Activated naive CD4-positive, alpha-beta T cell treated with anti-CD3 and anti-CD28 coated beads, Interleukin-2, amount 10 ng/mL, durations not matched to agents 7 days and 5 days (primary cell): ENCODE data around the gene PNRC2.
"Not testable (repeated sequence)": the region's sequence is repeated elsewhere in the genome, so short reads cannot be mapped to it uniquely, and the experiment has no call there.

Source experiments
- CTCF ChIA-PET: fragments of 350-600 bp; sonication (Branson Sonifier 250); formaldehyde crosslinking; loops from one replicate; lab custom pipeline; 2021; ENCODE audit warnings: antibody characterized with exemption; lab: Charles Lee
- DNase-seq: peaks from one replicate; pipeline ENCODE4 v3.0.0-alpha.2; 2020
- H3K27ac Mint-ChIP-seq: one replicate; pipeline ENCODE4 v1.8.0; 2021; ENCODE audit warnings: mild to moderate bottlenecking, moderate library complexity, mixed read lengths
- H3K27me3 Mint-ChIP-seq: one replicate; pipeline ENCODE4 v1.8.0; 2021; ENCODE audit warnings: mild to moderate bottlenecking, mixed read lengths
- H3K36me3 Mint-ChIP-seq: one replicate; pipeline ENCODE4 v1.8.0; 2021; ENCODE audit warnings: mixed read lengths
- H3K4me1 Mint-ChIP-seq: one replicate; pipeline ENCODE4 v1.8.0; 2021; ENCODE audit warnings: mixed read lengths
- H3K4me3 Mint-ChIP-seq: one replicate; pipeline ENCODE4 v1.8.0; 2021; ENCODE audit warnings: mild to moderate bottlenecking, moderate library complexity, mixed read lengths
- H3K9me3 Mint-ChIP-seq: one replicate; pipeline ENCODE4 v1.8.0; 2021; ENCODE audit warnings: mixed read lengths

PNRC2 gene

DNA sequence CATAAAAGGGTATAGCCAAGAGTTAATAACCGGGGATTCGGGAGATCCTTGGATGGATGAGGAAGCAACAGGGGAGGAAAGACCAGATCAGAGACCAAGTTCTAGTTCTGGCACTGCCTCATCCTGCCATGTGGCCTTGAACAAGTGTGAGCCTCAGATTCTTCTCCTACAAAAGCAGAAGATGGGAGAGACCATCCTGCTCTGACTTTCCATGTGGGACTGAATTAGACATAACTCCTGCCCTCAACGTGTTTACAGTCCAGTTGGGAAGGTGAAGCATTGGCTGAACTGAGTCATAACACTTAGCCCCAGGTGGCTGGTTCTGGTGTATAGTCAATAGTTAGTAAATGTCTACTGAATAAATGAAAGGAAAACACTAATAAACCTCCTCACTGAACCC lies 34.3 kb upstream of the PNRC2 start:
- Mint-ChIP-seq H3K9me3 (no peaks in the 10 kb centered on the region), H3K27me3 (peaks cover 27% of the 10 kb centered on the region), H3K27ac (no peak overlapping the region), H3K4me1 (no peaks in the 10 kb centered on the region), H3K36me3 (no peaks in the 10 kb centered on the region), H3K4me3 (no peak overlapping the region)
- CTCF ChIA-PET, result no interaction called here
- no peak for DNase-seq

DNA sequence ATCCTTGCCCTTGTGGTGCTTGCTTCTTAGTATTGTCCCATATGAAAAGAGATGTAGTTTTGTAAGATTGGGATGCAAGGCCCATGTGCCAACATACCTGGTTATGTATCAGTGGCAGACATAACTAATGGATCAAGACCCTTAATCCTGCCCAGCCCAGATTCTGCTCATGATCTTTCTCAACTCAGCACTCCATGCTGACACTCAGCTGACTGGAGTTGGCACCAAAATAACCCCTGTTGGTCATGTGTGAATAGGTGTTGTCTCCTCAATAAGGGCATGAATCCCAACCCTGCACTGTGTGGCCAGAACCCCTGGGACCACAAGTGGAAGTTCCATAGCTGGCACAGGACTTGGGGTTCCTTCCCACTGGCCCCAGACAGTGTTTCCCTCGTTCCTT lies 32.5 kb upstream of the PNRC2 start:
- peaks cover 27% of the 10 kb centered on the region for H3K27me3 Mint-ChIP-seq
- H3K4me1 Mint-ChIP-seq, result no peaks in the 10 kb centered on the region
- H3K9me3 Mint-ChIP-seq, result no peaks in the 10 kb centered on the region
- no peak overlapping the region for H3K27ac Mint-ChIP-seq
- DNase-seq, result no peak
- H3K36me3 Mint-ChIP-seq, result no peaks in the 10 kb centered on the region
- CTCF ChIA-PET, result no interaction called here
- H3K4me3 Mint-ChIP-seq, result no peak overlapping the region

DNA sequence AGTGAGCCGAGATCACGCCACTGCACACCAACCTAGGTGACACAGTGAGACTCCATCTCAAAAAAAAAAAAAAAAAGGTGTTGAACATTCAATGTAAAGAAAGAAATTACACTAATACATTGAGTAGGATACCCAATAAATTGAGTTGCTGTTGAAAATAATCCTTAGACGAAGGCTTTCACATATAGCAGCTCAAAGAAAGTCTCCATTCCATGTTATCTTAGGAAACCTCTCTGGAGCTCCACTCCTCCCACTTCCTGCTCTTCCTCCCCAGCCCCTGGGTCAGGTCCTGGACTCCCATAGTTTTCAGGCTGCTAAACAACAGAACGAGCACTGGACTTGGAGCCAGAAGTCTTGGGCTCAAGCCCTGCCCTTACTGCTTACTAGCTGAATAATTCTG lies 30.8 kb upstream of the PNRC2 start:
- Mint-ChIP-seq H3K27ac (no peak overlapping the region), H3K27me3 (peaks cover 22% of the 10 kb centered on the region), H3K36me3 (no peaks in the 10 kb centered on the region), H3K4me1 (no peaks in the 10 kb centered on the region), H3K9me3 (no peaks in the 10 kb centered on the region), H3K4me3 (no peak overlapping the region)
- DNase-seq, result no peak
- CTCF ChIA-PET, result interaction anchor here (0.8 to 1.3 kb wide), 2 partner anchors 16 to 157 kb away, joined by 3 to 4 read pairs; no protein-coding TSS in a partner anchor

DNA sequence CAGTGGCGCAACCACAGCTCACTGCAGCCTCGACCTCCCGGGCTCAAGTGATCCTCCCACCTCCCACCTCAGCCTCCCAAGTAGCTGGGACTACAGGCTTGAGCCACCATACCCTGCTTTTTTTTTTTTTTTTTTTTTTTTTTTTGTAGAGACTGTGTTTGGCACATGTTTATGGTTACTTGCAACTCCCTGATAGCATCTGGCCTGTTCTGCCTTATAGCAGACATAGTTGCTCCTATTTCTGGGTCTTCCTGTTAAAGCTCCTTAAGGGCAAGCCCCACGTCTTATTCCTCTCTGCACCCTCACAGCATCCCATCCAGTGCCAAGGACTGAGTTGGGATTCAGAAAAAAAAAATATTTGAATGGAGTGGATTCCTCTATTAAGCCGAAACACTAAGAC lies 29.4 kb upstream of the PNRC2 start:
- DNase-seq, result no peak
- no peaks in the 10 kb centered on the region for H3K36me3 Mint-ChIP-seq
- H3K4me3 Mint-ChIP-seq, result no peak overlapping the region
- no peaks in the 10 kb centered on the region for H3K9me3 Mint-ChIP-seq
- no peaks in the 10 kb centered on the region for H3K4me1 Mint-ChIP-seq
- no peak overlapping the region for H3K27ac Mint-ChIP-seq
- H3K27me3 Mint-ChIP-seq, result peaks cover 17% of the 10 kb centered on the region
- CTCF ChIA-PET, result interaction anchor here (1.5 kb wide), 1 partner anchor 119 kb away, joined by 4 read pairs; no protein-coding TSS in a partner anchor

DNA sequence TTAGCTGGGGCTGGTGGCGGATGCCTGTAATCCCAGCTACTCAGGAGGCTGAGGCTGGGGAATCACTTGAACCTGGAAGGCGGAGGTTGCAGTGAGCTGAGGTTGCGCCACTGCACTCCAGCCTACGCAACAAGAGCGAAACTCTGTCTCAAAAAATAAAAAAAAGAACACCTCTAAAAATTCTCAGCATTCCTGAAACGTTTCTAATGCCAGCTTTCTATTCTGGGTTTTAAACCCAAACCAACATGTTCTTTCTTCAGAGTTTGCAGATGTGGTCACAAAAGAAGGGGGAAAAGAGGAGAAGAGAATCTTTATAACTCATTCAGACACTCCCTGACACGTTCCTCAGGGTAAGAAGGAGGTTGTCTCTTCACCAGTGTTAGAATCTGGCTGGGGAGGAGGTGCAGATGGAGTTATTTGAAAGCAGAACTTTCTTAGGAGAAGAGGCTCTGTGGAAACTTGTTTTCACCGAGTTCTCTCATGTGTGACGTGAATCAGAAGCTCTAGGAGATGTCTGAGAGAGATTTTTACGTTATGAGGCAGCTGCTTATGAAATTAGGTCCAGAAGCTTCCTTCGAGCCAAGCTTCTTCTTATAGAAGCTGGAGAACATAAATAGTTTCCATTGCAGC lies 28.7 kb upstream of the PNRC2 start:
- H3K4me3 Mint-ChIP-seq, result no peak overlapping the region
- no peak overlapping the region for H3K27ac Mint-ChIP-seq
- no peak for DNase-seq
- H3K27me3 Mint-ChIP-seq, result peaks cover 17% of the 10 kb centered on the region
- no peaks in the 10 kb centered on the region for H3K4me1 Mint-ChIP-seq
- CTCF ChIA-PET, result interaction anchor here (0.9 to 1.2 kb wide), 2 partner anchors 14 to 121 kb away, joined by 3 to 4 read pairs; no protein-coding TSS in a partner anchor
- H3K9me3 Mint-ChIP-seq, result no peaks in the 10 kb centered on the region
- no peaks in the 10 kb centered on the region for H3K36me3 Mint-ChIP-seq

DNA sequence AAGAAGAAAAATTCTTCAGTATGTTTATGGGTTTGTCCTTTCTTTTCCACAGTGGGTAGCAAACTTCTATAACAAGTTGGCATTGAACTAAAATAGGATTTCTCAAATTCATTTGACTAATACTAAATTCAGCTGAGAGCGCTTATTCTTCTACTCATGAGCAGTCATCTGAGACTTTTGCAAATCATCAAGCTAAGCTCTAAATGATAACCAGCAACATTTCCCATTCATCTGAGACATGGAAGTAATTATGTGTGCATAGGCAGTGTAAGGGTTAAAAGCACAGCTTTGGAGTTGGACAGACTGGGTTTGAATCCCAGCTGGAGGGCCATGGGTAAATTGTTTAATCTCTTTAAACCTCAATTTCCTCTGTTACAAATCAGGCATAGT lies 28.1 kb upstream of the PNRC2 start:
- peaks cover 17% of the 10 kb centered on the region for H3K27me3 Mint-ChIP-seq
- no peaks in the 10 kb centered on the region for H3K9me3 Mint-ChIP-seq
- H3K4me1 Mint-ChIP-seq, result no peaks in the 10 kb centered on the region
- H3K36me3 Mint-ChIP-seq, result no peaks in the 10 kb centered on the region
- no peak overlapping the region for H3K4me3 Mint-ChIP-seq
- no peak for DNase-seq
- no peak overlapping the region for H3K27ac Mint-ChIP-seq
- CTCF ChIA-PET, result interaction anchor here (0.6 to 1.2 kb wide), 3 partner anchors 15 to 283 kb away, joined by 3 to 4 read pairs (median 3); no protein-coding TSS in a partner anchor

DNA sequence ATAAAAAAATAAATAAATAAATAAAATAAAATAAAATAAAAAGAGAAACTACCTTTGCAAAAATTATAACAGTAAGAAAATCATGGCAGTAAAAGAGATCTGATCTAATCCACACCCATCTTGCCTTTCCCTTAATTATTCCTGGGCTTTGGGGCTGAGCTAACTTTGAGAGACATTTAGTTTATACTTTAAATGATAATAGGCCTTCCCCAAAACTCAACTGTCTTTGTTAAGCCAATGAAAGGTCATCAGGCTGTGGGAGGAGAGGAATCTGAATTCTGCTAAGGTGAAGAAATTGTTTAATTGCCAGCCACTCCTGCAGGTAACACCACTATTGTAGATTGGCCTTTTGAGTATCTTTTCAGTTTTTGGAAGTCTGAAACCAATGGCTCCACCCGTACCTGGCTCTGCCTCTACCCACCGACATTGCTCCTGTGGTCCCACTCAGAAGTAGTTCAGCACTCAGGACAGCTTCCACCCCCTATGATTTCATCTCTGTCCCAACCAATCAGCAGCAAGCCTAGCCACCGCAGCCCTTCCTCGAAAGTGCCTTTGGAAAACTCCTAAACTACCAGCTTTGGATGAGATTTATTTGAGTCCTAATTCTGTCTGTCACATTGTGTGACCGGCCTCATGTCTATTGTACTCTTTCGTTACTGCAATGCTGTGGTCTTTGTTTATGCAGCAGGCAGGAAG lies 23.0 kb upstream of the PNRC2 start:
- CTCF ChIA-PET, result no interaction called here
- H3K9me3 Mint-ChIP-seq, result no peaks in the 10 kb centered on the region
- H3K4me1 Mint-ChIP-seq, result no peaks in the 10 kb centered on the region
- H3K27ac Mint-ChIP-seq, result no peak overlapping the region
- H3K27me3 Mint-ChIP-seq, result peaks cover 10% of the 10 kb centered on the region
- no peaks in the 10 kb centered on the region for H3K36me3 Mint-ChIP-seq
- no peak for DNase-seq
- H3K4me3 Mint-ChIP-seq, result no peak overlapping the region

DNA sequence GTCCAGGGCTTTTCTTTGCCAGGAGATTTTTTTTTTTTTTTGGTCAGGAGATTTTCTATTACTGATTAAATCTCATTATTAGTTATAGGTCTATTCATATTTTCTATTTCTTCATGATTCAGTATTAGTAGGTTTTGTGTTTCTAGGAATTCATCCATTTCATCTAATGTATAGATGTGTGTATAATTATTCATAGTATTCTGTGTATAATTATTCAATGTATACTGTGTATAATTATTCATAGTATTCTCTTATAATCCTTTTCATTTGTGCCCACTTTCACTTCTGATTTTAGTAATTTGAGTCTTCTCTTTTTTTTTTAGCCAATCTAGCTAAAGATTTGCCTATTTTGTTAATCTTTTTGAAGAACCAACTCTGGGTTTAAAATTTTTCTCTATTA lies 12.3 kb upstream of the PNRC2 start:
- peaks cover 3% of the 10 kb centered on the region for H3K4me1 Mint-ChIP-seq
- no peak overlapping the region for H3K4me3 Mint-ChIP-seq
- CTCF ChIA-PET, result no interaction called here
- H3K36me3 Mint-ChIP-seq, result peaks cover 4% of the 10 kb centered on the region
- no peak for DNase-seq
- H3K27me3 Mint-ChIP-seq, result peaks cover 21% of the 10 kb centered on the region
- H3K9me3 Mint-ChIP-seq, result peaks cover 7% of the 10 kb centered on the region
- no peak overlapping the region for H3K27ac Mint-ChIP-seq

DNA sequence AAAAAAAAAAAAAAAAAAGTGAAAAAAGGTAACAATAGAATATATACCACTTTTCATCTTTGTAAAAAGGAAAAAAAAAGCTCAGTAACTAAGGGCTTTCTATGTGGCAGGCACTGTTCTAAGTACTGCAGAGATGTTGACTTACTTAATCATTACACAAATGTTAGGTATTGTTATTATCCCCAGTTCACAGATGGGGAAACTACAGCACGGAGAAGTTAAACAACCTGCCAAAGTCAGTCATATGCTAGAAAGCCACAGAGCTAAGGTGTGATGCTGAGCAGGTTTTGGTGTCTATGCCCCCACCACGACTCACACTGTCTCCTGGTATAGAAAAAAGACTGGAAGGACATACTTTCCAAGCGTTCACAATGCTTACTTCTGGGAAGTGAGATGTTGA lies 6.6 kb upstream of the PNRC2 start:
- CTCF ChIA-PET, result interaction anchor here (0.6 kb wide), 1 partner anchor 14 kb away, joined by 4 read pairs; no protein-coding TSS in a partner anchor
- H3K4me1 Mint-ChIP-seq, result peaks cover 38% of the 10 kb centered on the region
- no peaks in the 10 kb centered on the region for H3K9me3 Mint-ChIP-seq
- H3K27ac Mint-ChIP-seq, result no peak overlapping the region
- H3K4me3 Mint-ChIP-seq, result no peak overlapping the region
- no peak for DNase-seq
- H3K36me3 Mint-ChIP-seq, result no peaks in the 10 kb centered on the region
- peaks cover 4% of the 10 kb centered on the region for H3K27me3 Mint-ChIP-seq

DNA sequence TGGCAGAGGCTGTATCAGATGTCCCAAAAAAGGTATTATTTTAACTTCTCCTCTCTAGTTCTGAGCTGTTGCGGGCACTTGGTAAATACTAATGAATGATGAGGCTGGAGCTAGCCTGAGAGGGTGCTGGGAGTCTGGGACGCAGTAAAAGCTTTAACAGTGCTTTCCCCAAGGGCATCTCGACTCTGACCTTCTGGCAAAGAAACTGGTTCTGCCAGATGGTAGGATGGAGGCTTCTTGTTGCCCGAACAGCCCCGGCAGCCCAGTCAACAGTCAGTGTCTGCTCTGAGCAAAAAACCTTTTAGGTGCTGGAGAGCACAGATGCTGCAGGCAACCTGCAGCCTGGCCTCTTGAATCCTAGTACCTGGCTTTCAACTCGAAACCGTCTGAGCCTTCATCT lies 2.5 kb upstream of the PNRC2 start:
- Mint-ChIP-seq H3K27me3 (no peaks in the 10 kb centered on the region), H3K36me3 (peaks cover 25% of the 10 kb centered on the region), H3K9me3 (no peaks in the 10 kb centered on the region), H3K4me1 (peaks cover 59% of the 10 kb centered on the region), H3K27ac (peak overlapping the region; percentile 100), H3K4me3 (peak overlapping the region; percentile 43)
- CTCF ChIA-PET, result interaction anchor here (1.7 kb wide), 1 partner anchor 193 kb away, joined by 3 read pairs; no protein-coding TSS in a partner anchor
- DNase-seq, result no peak

DNA sequence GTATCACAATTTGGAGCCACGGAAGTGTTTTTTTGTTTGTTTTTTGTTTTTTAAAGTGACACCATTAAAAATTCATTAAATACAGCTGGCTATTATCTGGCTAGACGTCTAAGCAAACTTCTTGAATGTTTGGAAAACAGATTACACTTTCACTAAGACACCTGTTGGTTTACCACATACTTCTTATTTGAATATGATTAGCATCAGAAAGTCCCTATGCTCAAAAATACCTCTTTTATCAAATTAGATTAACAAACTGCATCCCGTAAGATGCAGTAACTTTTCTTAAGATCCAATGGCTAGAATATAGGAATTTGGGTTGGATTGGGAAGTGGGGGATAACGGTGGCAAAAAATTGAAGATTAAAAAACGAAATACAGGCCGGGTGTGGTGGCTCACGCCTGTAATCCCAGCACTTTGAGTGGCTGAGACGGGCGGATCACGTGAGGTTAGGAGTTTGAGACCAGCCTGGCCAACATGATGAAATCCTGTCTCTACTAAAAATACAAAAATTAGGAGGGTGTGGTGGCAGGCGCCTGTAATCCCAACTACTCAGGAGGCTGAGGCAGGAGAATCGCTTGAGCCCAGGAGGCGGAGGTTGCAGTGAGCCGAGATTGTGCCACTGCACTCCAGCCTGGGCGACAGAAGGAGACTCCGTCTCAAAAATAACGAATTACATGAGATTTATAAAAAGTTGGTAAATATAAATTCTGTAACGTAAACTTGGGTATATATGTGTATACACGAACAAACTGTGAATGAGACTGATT lies 1.4 kb upstream of the PNRC2 start:
- Mint-ChIP-seq H3K27ac (peak overlapping the region; percentile 100), H3K36me3 (peaks cover 32% of the 10 kb centered on the region), H3K4me1 (peaks cover 66% of the 10 kb centered on the region), H3K4me3 (peak overlapping the region; percentile 96)
- DNase-seq, H3K9me3 Mint-ChIP-seq, H3K27me3 Mint-ChIP-seq, CTCF ChIA-PET: not testable (repeated sequence)

DNA sequence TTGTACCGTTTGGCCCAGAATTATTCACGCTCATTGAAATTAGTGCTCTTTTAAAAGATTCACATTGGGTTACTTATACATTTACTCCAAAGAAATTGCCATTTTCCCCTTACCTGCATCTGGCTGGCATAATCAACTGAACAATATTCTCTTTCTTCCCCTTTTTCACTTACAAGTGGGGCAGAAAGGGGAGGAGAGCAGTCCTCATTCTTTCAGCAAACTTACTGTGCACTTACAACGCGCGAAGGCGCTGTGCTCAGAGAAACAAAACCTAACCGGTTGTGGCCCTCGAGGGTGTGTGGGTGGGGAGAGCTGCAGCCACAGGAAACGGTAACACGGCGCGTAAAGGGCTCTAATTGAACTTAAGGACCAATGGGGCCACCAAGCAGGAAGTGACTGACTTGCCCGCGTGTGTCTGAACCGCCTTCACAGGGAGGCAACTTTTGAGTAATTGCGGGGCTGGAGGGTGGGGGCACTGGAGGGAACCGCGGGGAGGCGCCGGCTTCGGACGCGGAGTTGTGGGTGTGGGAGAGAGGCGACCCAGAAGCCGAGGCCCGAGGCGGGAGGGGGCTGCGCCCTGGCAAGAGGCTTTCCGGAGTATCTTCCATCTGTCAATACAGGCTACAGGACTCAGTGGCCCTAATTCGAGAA lies 693 bp upstream of the PNRC2 start:
- Mint-ChIP-seq H3K27me3 (no peaks in the 10 kb centered on the region), H3K27ac (peak overlapping the region; percentile 100), H3K9me3 (no peaks in the 10 kb centered on the region), H3K36me3 (peaks cover 38% of the 10 kb centered on the region), H3K4me1 (peaks cover 72% of the 10 kb centered on the region), H3K4me3 (peak overlapping the region; percentile 96)
- DNase-seq, result peak; percentile 96
- CTCF ChIA-PET, result interaction anchor here (0.6 to 0.7 kb wide), 2 partner anchors 23 to 69 kb away, joined by 3 read pairs; no protein-coding TSS in a partner anchor

DNA sequence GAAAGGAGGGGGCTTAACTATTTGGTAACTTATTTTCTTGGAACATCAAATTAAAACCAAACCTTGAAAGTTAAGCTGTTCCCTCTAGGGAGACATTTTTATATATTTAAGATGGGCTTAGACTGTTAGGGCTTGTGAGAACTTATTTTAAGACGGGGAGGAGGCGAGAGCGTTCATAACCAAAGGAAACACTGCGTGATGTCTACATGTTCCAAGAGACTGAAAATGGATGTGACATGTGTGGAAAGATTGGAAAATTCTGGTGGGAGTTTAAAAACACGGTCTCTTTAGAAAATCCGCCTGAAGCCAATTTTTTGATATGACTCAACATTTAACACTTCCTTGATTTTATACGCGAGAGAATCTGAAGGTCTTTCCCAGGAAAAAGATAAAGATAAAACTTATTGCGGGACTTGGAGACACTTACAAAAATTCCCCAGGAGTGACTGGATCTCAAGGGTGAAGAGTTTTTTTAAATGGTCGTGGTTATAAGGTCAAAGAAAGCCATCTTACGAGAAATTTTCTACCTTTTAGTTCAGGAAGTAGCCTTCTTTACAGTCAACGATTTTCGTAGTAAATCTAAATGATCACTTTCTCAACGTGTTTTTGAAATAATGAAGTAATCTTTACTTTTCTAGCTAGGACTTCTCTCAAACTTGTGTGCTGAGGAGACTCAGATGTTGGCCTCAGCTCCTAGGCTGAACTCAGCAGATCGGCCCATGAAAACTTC lies 828 bp downstream of the PNRC2 start:
- peak overlapping the region; percentile 100 for H3K27ac Mint-ChIP-seq
- peaks cover 53% of the 10 kb centered on the region for H3K36me3 Mint-ChIP-seq
- H3K4me3 Mint-ChIP-seq, result peak overlapping the region; percentile 96
- H3K9me3 Mint-ChIP-seq, result no peaks in the 10 kb centered on the region
- DNase-seq, result no peak
- peaks cover 75% of the 10 kb centered on the region for H3K4me1 Mint-ChIP-seq
- H3K27me3 Mint-ChIP-seq, result no peaks in the 10 kb centered on the region
- CTCF ChIA-PET, result interaction anchor here (1.3 kb wide), 1 partner anchor 20 kb away, joined by 5 read pairs; the partner anchor contains the start of gene SRSF10
